K562 (cell line): ENCODE measurements around the gene ERF. TPM values are rescaled to one million over a fixed set of nuclear protein-coding genes. Genes with fewer than 3 reads are reported as not detected.

Source experiments
- ATF7 ChIP-seq: fragments of 450-650 bp; IDR thresholded peaks from 2 replicates; pipeline ENCODE4 v1.7.1; 2014; ENCODE audit warnings: mild to moderate bottlenecking, moderate library complexity
- FOXM1 ChIP-seq, 2 experiments: fragments of 450-650 bp in 1 of 2; sonication (generic) in 1 of 2; formaldehyde crosslinking in 1 of 2; IDR thresholded peaks; 2 replicates each; pipeline versions ENCODE4 v1.6.1 to v1.9.0; 2017 to 2022; ENCODE audit warnings: low read depth in 2 of 2, mild to moderate bottlenecking in 2 of 2, missing genetic modification reagents in 1 of 2, moderate library complexity in 1 of 2
- JUND ChIP-seq, 2 experiments: IDR thresholded peaks; 2 replicates in 1 of 2; 3 replicates in 1 of 2; pipeline ENCODE4 v1.6.1; 2011; ENCODE audit warnings: borderline replicate concordance in 2 of 2, low read depth in 2 of 2, low read length in 2 of 2, improper control_type of control experiment in 1 of 2, missing biosample characterization in 1 of 2, missing genetic modification characterization in 1 of 2, missing genetic modification reagents in 1 of 2
- POLR2G ChIP-seq: fragments of 200-400 bp; formaldehyde crosslinking; IDR thresholded peaks from 2 replicates; pipeline ENCODE4 v1.6.1; 2017; ENCODE audit warnings: low read depth, mild to moderate bottlenecking, antibody characterized with exemption, low read length, moderate library complexity
- SAP30 ChIP-seq: fragments of 200-600 bp; sonication (generic); IDR thresholded peaks from 2 replicates; pipeline ENCODE4 v1.6.1; 2012; ENCODE audit warnings: borderline replicate concordance, low read depth, mild to moderate bottlenecking, moderate library complexity, low read length, control low read depth, inconsistent platforms; ENCODE audit not compliant: insufficient read depth, poor library complexity, severe bottlenecking
- ZNF24 ChIP-seq: fragments of 450-650 bp; IDR thresholded peaks from 2 replicates; pipeline ENCODE4 v1.6.1; 2016
- ZNF263 ChIP-seq: sonication (generic); formaldehyde crosslinking; IDR thresholded peaks from 2 replicates; pipeline ENCODE4 v1.8.0; 2022; ENCODE audit warnings: mild to moderate bottlenecking, missing genetic modification reagents, borderline replicate concordance
- polyA plus RNA-seq, 8 experiments: library from polyadenylated mRNA; depleted of rRNA in 4 of 8; stranded (reverse) in 5 of 8; unstranded in 3 of 8; fragments of >200 nt; fragmentation: Nextera tagmentation in 2 of 8; fragmentation: Illumina TruSeq in 1 of 8; extraction: Ambion mirVana in 2 of 8; extraction: Trizol in 1 of 8; gene quantifications; 2 replicates each; pipeline versions ENCODE4 v1.2.1 to v1.2.3, GENCODE V29; 2011 to 2014; ENCODE audit warnings: inconsistent platforms in 1 of 8, missing spikeins in 1 of 8
- total RNA-seq, 7 experiments: library from RNA; depleted of rRNA in 6 of 7; stranded (reverse); fragments of >200 nt in 6 of 7; fragmentation: Illumina TruSeq in 2 of 7; extraction: Trizol in 2 of 7; gene quantifications; 2 replicates each; pipeline versions ENCODE4 v1.2.1 to v1.2.3, GENCODE V29; 2011 to 2021; ENCODE audit warnings: low replicate concordance in 1 of 7
- TF ChIP-seq, protein P1 (sequence below): fragments of 200-600 bp; sonication (generic); IDR thresholded peaks from one replicate; pipeline ENCODE4 v1.6.1; 2012; ENCODE audit warnings: mild to moderate bottlenecking, low read depth, low read length, inconsistent platforms
- TF ChIP-seq, protein P2 (sequence below): sonication (generic); formaldehyde crosslinking; IDR thresholded peaks from 2 replicates; pipeline ENCODE4 v1.9.0; 2022; ENCODE audit warnings: mild to moderate bottlenecking, missing genetic modification reagents
- TF ChIP-seq, protein P3 (sequence below): fragments of 250-450 bp; sonication (Bioruptor Pico); IDR thresholded peaks from 2 replicates; pipeline ENCODE4 v1.8.0; 2022; ENCODE audit warnings: inconsistent platforms, mild to moderate bottlenecking, moderate library complexity, borderline replicate concordance

ERF gene
- total and polyA plus RNA-seq, 9 of the 15 experiments (the other 6 are each of a cell fraction or from before 2014, with no cell fraction given): 0.03 to 75.4 (median 27.0) TPM

DNA sequence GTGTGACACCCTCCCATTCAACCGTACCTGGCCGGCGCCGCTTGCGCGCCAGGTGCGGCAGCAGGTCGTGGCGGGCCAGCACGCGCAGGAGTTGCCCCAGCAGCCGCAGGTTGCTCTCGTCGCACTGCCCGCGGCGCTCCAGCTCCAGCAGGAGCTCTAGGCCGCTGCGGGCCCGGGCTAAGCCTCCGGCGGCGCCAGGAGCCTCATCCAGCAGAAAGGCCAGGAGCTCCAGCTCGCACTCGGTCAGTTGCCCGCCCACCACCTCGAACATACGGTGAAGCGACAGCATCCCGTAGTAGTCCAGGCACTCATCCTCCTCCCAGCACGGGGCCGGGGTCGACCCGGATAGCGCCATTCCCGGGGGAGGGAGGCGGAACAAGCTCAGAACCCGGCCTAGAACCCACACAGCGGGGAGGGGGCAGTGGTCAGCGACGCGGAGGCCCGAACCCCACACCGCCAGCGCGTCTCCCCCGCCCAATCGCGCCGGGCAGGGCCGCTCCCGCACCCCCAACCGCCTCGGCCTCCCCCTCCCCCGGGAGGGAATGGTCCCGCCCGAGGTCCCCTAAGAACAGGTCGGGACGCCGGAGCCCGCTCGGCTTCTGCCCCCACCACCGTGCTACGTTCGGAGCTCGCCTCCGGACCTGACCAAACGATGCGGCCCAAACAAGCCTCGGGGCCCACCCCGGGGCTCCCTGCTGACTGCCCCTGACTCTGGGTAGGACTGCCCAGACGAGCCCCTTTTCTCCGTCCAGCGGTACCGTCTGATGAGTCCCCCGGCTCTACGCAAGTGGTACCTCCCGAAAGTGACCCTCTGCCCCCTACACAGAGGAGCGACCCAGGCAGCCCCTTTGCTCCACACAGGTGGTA is 38.0 kb downstream of the ERF start (continued):
- TF ChIP-seq, protein P1, sequence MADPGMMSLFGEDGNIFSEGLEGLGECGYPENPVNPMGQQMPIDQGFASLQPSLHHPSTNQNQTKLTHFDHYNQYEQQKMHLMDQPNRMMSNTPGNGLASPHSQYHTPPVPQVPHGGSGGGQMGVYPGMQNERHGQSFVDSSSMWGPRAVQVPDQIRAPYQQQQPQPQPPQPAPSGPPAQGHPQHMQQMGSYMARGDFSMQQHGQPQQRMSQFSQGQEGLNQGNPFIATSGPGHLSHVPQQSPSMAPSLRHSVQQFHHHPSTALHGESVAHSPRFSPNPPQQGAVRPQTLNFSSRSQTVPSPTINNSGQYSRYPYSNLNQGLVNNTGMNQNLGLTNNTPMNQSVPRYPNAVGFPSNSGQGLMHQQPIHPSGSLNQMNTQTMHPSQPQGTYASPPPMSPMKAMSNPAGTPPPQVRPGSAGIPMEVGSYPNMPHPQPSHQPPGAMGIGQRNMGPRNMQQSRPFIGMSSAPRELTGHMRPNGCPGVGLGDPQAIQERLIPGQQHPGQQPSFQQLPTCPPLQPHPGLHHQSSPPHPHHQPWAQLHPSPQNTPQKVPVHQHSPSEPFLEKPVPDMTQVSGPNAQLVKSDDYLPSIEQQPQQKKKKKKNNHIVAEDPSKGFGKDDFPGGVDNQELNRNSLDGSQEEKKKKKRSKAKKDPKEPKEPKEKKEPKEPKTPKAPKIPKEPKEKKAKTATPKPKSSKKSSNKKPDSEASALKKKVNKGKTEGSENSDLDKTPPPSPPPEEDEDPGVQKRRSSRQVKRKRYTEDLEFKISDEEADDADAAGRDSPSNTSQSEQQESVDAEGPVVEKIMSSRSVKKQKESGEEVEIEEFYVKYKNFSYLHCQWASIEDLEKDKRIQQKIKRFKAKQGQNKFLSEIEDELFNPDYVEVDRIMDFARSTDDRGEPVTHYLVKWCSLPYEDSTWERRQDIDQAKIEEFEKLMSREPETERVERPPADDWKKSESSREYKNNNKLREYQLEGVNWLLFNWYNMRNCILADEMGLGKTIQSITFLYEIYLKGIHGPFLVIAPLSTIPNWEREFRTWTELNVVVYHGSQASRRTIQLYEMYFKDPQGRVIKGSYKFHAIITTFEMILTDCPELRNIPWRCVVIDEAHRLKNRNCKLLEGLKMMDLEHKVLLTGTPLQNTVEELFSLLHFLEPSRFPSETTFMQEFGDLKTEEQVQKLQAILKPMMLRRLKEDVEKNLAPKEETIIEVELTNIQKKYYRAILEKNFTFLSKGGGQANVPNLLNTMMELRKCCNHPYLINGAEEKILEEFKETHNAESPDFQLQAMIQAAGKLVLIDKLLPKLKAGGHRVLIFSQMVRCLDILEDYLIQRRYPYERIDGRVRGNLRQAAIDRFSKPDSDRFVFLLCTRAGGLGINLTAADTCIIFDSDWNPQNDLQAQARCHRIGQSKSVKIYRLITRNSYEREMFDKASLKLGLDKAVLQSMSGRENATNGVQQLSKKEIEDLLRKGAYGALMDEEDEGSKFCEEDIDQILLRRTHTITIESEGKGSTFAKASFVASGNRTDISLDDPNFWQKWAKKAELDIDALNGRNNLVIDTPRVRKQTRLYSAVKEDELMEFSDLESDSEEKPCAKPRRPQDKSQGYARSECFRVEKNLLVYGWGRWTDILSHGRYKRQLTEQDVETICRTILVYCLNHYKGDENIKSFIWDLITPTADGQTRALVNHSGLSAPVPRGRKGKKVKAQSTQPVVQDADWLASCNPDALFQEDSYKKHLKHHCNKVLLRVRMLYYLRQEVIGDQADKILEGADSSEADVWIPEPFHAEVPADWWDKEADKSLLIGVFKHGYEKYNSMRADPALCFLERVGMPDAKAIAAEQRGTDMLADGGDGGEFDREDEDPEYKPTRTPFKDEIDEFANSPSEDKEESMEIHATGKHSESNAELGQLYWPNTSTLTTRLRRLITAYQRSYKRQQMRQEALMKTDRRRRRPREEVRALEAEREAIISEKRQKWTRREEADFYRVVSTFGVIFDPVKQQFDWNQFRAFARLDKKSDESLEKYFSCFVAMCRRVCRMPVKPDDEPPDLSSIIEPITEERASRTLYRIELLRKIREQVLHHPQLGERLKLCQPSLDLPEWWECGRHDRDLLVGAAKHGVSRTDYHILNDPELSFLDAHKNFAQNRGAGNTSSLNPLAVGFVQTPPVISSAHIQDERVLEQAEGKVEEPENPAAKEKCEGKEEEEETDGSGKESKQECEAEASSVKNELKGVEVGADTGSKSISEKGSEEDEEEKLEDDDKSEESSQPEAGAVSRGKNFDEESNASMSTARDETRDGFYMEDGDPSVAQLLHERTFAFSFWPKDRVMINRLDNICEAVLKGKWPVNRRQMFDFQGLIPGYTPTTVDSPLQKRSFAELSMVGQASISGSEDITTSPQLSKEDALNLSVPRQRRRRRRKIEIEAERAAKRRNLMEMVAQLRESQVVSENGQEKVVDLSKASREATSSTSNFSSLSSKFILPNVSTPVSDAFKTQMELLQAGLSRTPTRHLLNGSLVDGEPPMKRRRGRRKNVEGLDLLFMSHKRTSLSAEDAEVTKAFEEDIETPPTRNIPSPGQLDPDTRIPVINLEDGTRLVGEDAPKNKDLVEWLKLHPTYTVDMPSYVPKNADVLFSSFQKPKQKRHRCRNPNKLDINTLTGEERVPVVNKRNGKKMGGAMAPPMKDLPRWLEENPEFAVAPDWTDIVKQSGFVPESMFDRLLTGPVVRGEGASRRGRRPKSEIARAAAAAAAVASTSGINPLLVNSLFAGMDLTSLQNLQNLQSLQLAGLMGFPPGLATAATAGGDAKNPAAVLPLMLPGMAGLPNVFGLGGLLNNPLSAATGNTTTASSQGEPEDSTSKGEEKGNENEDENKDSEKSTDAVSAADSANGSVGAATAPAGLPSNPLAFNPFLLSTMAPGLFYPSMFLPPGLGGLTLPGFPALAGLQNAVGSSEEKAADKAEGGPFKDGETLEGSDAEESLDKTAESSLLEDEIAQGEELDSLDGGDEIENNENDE: no peak
- peak; percentile 47 for TF ChIP-seq SAP30
- TF ChIP-seq JUND (IDR thresholded peaks at IDR 0.05; ENCODE audit: borderline replicate concordance, low read depth, low read length): peak; percentile 38; the same call in 1 of the 2 replicates
- no peak for TF ChIP-seq JUND (tag; IDR thresholded peaks at IDR 0.05; ENCODE audit: borderline replicate concordance, low read depth, low read length)
- TF ChIP-seq ATF7: peak; percentile 91
- TF ChIP-seq ZNF24: no peak
- 0 out of 2 replicates have a peak, but pooled peaks have one; percentile 56 for TF ChIP-seq ZNF263 (CRISPR knock-in tag)
- peak; percentile 4; the same call in 1 of the 2 replicates for TF ChIP-seq POLR2G
- no peak for TF ChIP-seq FOXM1 (IDR thresholded peaks at IDR 0.05; ENCODE audit: low read depth)
- no peak for TF ChIP-seq FOXM1 (CRISPR knock-in tag; IDR thresholded peaks at IDR 0.05; ENCODE audit: low read depth)
- TF ChIP-seq, protein P2, sequence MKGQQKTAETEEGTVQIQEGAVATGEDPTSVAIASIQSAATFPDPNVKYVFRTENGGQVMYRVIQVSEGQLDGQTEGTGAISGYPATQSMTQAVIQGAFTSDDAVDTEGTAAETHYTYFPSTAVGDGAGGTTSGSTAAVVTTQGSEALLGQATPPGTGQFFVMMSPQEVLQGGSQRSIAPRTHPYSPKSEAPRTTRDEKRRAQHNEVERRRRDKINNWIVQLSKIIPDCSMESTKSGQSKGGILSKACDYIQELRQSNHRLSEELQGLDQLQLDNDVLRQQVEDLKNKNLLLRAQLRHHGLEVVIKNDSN (CRISPR knock-in tag): no peak
- TF ChIP-seq, protein P3, sequence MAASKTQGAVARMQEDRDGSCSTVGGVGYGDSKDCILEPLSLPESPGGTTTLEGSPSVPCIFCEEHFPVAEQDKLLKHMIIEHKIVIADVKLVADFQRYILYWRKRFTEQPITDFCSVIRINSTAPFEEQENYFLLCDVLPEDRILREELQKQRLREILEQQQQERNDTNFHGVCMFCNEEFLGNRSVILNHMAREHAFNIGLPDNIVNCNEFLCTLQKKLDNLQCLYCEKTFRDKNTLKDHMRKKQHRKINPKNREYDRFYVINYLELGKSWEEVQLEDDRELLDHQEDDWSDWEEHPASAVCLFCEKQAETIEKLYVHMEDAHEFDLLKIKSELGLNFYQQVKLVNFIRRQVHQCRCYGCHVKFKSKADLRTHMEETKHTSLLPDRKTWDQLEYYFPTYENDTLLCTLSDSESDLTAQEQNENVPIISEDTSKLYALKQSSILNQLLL (CRISPR knock-in tag): no peak
